Thyroid gland (tissue), 4 donors: ENCODE data around the gene POLL. TPM values are rescaled to one million over a fixed set of nuclear protein-coding genes. Genes with fewer than 3 reads are reported as not detected.

Experiments
- DNase-seq, 2 donors: peaks; one replicate each; pipeline ENCODE4 v3.0.0-alpha.2; 2019
- H3K27ac ChIP-seq, 3 donors: fragments of 200-600 bp; sonication (generic); 1 replicate in 2 of 3; 2 replicates in 1 of 3; pipeline ENCODE4 v1.5.1; 2016 to 2019; ENCODE audit warnings: mild to moderate bottlenecking in 1 of 3, moderate library complexity in 1 of 3
- H3K27me3 ChIP-seq: fragments of 200-600 bp; sonication (generic); one replicate; pipeline ENCODE4 v1.5.1; 2019
- H3K36me3 ChIP-seq, 2 donors: fragments of 200-600 bp; sonication (generic); one replicate each; pipeline ENCODE4 v1.5.1; 2016 to 2019
- H3K4me1 ChIP-seq, 2 donors: fragments of 200-600 bp; sonication (generic); one replicate each; pipeline ENCODE4 v1.5.1; 2017 to 2019
- H3K4me3 ChIP-seq, 3 donors: fragments of 200-600 bp; sonication (generic); replicated peaks in 1 of 3; 1 replicate in 2 of 3; 2 replicates in 1 of 3; pipeline ENCODE4 v1.5.1; 2016; ENCODE audit warnings: mild to moderate bottlenecking in 1 of 3
- H3K9me3 ChIP-seq: fragments of 200-600 bp; sonication (generic); one replicate; pipeline ENCODE4 v1.5.1; 2017
- POLR2A ChIP-seq, 2 donors: fragments of 450-650 bp; IDR thresholded peaks; one replicate each; pipeline ENCODE4 v1.6.1; 2017; ENCODE audit warnings: antibody characterized with exemption in 2 of 2, mild to moderate bottlenecking in 2 of 2, moderate library complexity in 1 of 2
- WGBS, 2 donors: methylation state at CpG; one replicate each; pipeline ENCODE4 v1.1.5; 2017; 5-methylcytosine and 5-hydroxymethylcytosine counted together
- intact Hi-C: fragments of 100-400 bp; cut with DNase I; formaldehyde crosslinking; loops from one replicate; pipeline ENCODE4 v1.15.1; 2023
- total RNA-seq, 4 donors: library from RNA; depleted of rRNA; stranded (reverse); fragments of >200 nt; gene quantifications; one replicate each; pipeline ENCODE4 v1.2.3, GENCODE V29; 2016
- TF ChIP-seq, protein P1 (sequence below), 6 experiments: fragments of 200-600 bp in 3 of 6; fragments of 450-650 bp in 3 of 6; sonication (generic) in 3 of 6; IDR thresholded peaks; one replicate each; pipeline ENCODE4 v1.5.1; 2016 to 2019; ENCODE audit warnings: antibody characterized with exemption in 6 of 6, mild to moderate bottlenecking in 2 of 6, inconsistent platforms in 1 of 6, moderate library complexity in 1 of 6

The POLL gene
- total RNA-seq, 4 donors from 2014 or later, result 26.2 to 34.9 (median 33.1) TPM

DNA sequence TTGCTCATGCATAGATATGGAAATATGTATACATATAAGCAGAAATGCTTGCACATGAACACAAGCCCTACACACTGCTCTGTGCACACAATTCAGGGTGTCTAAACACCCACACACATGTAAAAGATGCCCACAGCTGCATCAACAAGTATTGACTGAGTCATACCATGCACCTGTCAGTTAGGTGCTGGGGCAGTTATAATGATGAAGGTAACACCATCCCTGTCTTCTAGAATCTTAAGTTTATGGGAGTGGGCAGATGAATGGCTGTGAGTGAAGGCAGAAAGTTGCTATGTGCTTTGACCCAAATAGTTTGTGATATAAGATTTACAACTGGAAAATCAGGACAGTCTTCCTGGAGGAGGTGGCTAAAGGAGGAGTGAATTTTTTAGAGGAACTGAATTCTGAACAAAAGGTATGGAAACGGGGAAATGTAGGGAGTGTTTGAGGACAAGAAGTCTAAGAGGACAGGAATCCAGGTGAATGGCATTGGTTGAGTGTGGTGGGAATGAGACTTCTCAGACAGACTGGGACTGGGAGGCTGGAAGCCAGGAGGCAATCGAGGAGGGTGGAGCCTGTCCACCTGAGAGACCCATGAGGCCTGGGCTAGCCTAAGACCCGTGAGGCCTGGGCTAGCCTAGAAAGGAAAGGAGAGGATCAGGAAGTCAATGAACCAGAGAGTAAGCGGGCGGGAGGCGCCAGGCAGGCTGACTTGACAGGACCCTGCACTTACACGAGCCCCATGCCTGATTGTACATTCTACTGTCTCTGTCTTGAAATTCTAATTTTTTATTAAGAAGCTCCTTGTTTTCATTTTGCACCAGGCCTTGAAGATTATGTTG is 20.7 kb downstream of the POLL start:
- H3K9me3 ChIP-seq, result no peaks in the 10 kb centered on the region
- H3K4me1 ChIP-seq, result peaks cover 6 to 20% of the 10 kb centered on the region in 2 donors
- peaks cover 11% of the 10 kb centered on the region for H3K27me3 ChIP-seq
- H3K27ac ChIP-seq, result no peak overlapping the region
- DNase-seq, result no peak
- H3K4me3 ChIP-seq, result no peak overlapping the region
- WGBS, 2 donors, result 51 to 53% methylated on average over 7 of the region's 7 CpGs
- no peaks in the 10 kb centered on the region for H3K36me3 ChIP-seq
- intact Hi-C loops, result loop anchor here (5.0 kb wide), 1 partner anchor 295 kb away; no protein-coding TSS in a partner anchor
- TF ChIP-seq POLR2A (IDR thresholded peaks at IDR 0.05), result no peak
- TF ChIP-seq, protein P1, sequence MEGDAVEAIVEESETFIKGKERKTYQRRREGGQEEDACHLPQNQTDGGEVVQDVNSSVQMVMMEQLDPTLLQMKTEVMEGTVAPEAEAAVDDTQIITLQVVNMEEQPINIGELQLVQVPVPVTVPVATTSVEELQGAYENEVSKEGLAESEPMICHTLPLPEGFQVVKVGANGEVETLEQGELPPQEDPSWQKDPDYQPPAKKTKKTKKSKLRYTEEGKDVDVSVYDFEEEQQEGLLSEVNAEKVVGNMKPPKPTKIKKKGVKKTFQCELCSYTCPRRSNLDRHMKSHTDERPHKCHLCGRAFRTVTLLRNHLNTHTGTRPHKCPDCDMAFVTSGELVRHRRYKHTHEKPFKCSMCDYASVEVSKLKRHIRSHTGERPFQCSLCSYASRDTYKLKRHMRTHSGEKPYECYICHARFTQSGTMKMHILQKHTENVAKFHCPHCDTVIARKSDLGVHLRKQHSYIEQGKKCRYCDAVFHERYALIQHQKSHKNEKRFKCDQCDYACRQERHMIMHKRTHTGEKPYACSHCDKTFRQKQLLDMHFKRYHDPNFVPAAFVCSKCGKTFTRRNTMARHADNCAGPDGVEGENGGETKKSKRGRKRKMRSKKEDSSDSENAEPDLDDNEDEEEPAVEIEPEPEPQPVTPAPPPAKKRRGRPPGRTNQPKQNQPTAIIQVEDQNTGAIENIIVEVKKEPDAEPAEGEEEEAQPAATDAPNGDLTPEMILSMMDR (IDR thresholded peaks at IDR 0.05), result no peak

DNA sequence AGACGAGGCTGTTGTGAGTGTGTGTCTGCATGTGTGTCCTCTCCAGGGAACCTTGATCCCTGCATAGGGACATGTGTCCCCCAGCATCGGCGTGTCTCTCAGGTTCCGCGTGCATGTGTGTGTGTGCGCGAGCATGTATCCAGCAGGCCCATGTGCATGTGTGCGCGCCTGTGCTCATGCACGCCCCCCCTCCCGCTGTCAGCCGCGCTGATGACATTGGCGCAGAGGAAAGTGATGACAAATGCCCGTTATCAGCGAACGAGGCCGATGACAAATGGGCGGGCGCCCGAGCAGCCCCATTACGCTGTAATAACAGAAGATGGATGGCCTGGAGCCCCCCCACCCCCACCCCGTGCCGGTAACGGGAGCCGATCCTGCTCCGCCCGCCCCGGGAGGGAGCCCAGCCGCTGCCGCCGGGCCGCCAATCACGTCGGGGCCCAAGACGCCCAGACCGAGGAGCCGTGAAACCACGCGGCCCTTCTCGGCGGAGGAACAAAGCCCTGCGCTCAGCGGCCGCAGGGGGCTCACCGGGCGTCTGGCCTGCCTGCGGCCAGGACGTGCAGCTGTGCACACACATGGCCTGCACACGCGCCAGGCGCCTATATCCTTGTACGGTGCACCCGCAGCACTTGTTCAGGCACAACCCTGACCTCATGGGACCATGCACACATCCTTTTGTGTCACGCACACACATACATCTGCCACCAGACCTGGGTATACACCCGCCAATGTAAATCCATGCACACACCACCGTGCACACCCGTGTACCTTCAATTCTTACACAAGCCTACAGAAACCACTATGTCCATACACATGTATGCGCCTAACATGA is 21.5 kb downstream of the POLL start:
- Histone ChIP-seq H3K4me1 (peaks cover 6 to 20% of the 10 kb centered on the region in 2 donors), H3K9me3 (no peaks in the 10 kb centered on the region), H3K27ac (no peak overlapping the region), H3K27me3 (peaks cover 11% of the 10 kb centered on the region), H3K4me3 (no peak overlapping the region), H3K36me3 (no peaks in the 10 kb centered on the region)
- no peak for TF ChIP-seq POLR2A (IDR thresholded peaks at IDR 0.05)
- intact Hi-C loops, result loop anchor here (5.0 kb wide), 1 partner anchor 294 kb away; no protein-coding TSS in a partner anchor
- DNase-seq, result no peak
- 19 to 45% methylated on average over 16 to 28 of the region's 59 CpGs for WGBS, 2 donors

DNA sequence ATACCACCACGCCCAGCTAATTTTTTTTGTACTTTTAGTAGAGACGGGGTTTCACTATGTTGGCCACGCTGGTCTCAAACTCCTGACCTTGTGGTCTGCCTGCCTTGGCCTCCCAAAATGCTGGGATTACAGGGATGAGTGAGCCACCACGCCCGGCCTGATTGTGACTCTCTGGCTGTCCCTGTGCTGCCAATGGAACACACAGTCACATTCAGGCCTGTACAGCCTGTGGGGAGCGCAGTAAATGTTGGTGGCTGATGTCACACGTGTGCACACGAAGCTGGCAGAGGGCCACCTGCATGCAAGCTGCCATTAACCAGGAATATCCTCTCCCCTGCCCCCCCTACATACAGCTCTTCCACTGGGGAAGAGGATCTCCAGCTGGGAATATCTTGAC is 22.1 kb downstream of the POLL start:
- DNase-seq, result no peak
- 62 to 63% methylated on average over 8 of the region's 8 CpGs for WGBS, 2 donors
- Histone ChIP-seq H3K9me3 (no peaks in the 10 kb centered on the region), H3K4me1 (peaks cover 6 to 20% of the 10 kb centered on the region in 2 donors), H3K27ac (no peak overlapping the region), H3K36me3 (no peaks in the 10 kb centered on the region), H3K4me3 (no peak overlapping the region), H3K27me3 (peaks cover 11% of the 10 kb centered on the region)
- intact Hi-C loops, result loop anchor here (5.0 kb wide), 1 partner anchor 294 kb away; no protein-coding TSS in a partner anchor
- TF ChIP-seq, protein P1 (IDR thresholded peaks at IDR 0.05), result no peak
- TF ChIP-seq POLR2A (IDR thresholded peaks at IDR 0.05), result no peak

DNA sequence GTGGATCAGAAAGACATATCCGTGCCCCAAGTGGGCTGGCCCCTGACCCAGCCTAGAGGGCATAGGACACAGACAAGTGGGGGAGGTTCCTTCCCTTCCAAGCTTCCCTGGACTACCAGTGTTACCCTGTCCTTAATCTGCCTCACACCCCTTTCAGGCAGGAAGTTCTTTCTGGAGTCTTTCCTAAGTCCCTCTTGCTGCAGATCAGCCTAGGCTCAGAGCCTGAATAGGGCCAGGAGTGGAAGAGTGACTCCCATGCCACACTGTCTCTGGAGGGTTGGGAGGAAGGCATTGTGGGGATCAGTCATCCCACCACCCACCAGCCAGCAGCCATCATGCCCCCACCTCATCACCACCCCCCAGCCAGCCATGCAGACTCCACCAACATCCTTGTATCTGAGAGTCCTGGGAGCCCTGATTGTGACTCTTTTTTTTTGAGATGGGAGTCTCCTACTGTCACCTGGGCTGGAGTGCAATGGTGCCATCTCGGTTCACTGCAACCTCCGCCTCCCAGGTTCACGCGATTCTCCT is 22.6 kb downstream of the POLL start:
- DNase-seq, result no peak
- no peak overlapping the region for H3K4me3 ChIP-seq
- H3K36me3 ChIP-seq, result no peaks in the 10 kb centered on the region
- 86 to 90% methylated on average over 5 of the region's 5 CpGs for WGBS, 2 donors
- no peaks in the 10 kb centered on the region for H3K9me3 ChIP-seq
- intact Hi-C loops, result loop anchor here (5.0 kb wide), 1 partner anchor 293 kb away; no protein-coding TSS in a partner anchor
- H3K27ac ChIP-seq, result no peak overlapping the region
- no peak for TF ChIP-seq POLR2A (IDR thresholded peaks at IDR 0.05)
- TF ChIP-seq, protein P1 (IDR thresholded peaks at IDR 0.05), result no peak
- peaks cover 11% of the 10 kb centered on the region for H3K27me3 ChIP-seq
- H3K4me1 ChIP-seq, result peaks cover 6 to 16% of the 10 kb centered on the region in 2 donors

DNA sequence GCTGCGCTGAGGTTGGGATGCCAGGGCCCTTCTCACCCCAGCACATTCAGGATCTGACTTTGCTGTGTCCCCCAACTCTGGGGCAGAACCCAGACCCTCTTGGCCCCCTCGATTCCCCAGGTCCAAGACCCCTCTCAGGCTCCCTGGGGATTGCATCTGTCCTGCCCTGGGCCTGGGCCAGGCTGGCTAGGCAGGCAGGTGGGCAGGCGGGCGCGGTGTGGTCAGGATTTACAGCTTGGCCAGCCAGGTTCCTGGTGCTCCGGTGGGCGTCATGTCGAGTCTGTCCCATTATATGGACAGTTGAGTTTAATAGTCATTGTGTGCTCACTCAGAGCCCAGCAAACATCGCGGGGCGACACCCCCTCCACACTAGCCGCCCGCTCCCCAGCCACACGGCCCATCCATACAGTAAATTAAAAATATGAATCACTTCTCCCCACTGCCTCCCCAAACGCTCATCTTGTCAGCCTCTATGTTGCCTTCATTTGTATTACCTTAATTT is 23.5 kb downstream of the POLL start:
- intact Hi-C loops, result no loop called here
- Histone ChIP-seq H3K4me1 (peaks cover under 1 to 7% of the 10 kb centered on the region in 2 donors), H3K27me3 (peaks cover 10% of the 10 kb centered on the region), H3K36me3 (no peaks in the 10 kb centered on the region), H3K27ac (no peak overlapping the region), H3K4me3 (no peak overlapping the region), H3K9me3 (no peaks in the 10 kb centered on the region)
- DNase-seq, result no peak
- no peak for TF ChIP-seq POLR2A (IDR thresholded peaks at IDR 0.05)
- TF ChIP-seq, protein P1 (IDR thresholded peaks at IDR 0.05), result no peak
- WGBS, 2 donors, result 68 to 80% methylated on average over 9 to 12 of the region's 15 CpGs
